K562 (cell line): ENCODE data around the gene CARD9. TPM values are rescaled to one million over a fixed set of nuclear protein-coding genes. Genes with fewer than 3 reads are reported as not detected.

ENCODE experiments used
- CBX8 ChIP-seq: fragments of 200-600 bp; sonication (generic); IDR thresholded peaks from 2 replicates; pipeline ENCODE4 v1.6.1; 2012; ENCODE audit warnings: borderline replicate concordance, mixed run types, low read depth, mild to moderate bottlenecking, moderate library complexity, mixed read lengths, low read length, control low read depth, inconsistent platforms; ENCODE audit not compliant: poor library complexity, severe bottlenecking; ENCODE audit errors: extremely low read depth
- GATAD2B ChIP-seq: fragments of 450-650 bp; IDR thresholded peaks from 2 replicates; pipeline ENCODE4 v1.6.1; 2017; ENCODE audit warnings: mild to moderate bottlenecking, borderline replicate concordance
- NFE2 ChIP-seq: IDR thresholded peaks from 2 replicates; pipeline ENCODE4 v1.6.1; 2014; ENCODE audit warnings: antibody characterized with exemption, low read depth
- NR2F6 ChIP-seq: fragments of 450-650 bp; formaldehyde crosslinking; IDR thresholded peaks from 2 replicates; pipeline ENCODE4 v1.4.0; 2020; ENCODE audit warnings: mild to moderate bottlenecking
- RNF219 ChIP-seq: fragments of 250-450 bp; sonication (Bioruptor Pico); IDR thresholded peaks from 2 replicates; pipeline ENCODE4 v1.5.0; 2022; ENCODE audit warnings: mild to moderate bottlenecking
- SIN3A ChIP-seq, 2 experiments: fragments of 150-350 bp in 1 of 2; IDR thresholded peaks; 2 replicates each; pipeline ENCODE4 v1.6.1; 2011 to 2016; ENCODE audit warnings: borderline replicate concordance in 2 of 2, low read depth in 2 of 2, low read length in 2 of 2, mild to moderate bottlenecking in 2 of 2, moderate library complexity in 2 of 2; ENCODE audit not compliant: control insufficient read depth in 1 of 2
- XRCC5 ChIP-seq: fragments of 200-400 bp; formaldehyde crosslinking; IDR thresholded peaks from 2 replicates; pipeline ENCODE4 v1.6.1; 2017; ENCODE audit warnings: low read depth, mild to moderate bottlenecking, low read length
- polyA plus RNA-seq, 8 experiments: library from polyadenylated mRNA; depleted of rRNA in 4 of 8; stranded (reverse) in 5 of 8; unstranded in 3 of 8; fragments of >200 nt; fragmentation: Nextera tagmentation in 2 of 8; fragmentation: Illumina TruSeq in 1 of 8; extraction: Ambion mirVana in 2 of 8; extraction: Trizol in 1 of 8; gene quantifications; 2 replicates each; pipeline versions ENCODE4 v1.2.1 to v1.2.3, GENCODE V29; 2011 to 2014; ENCODE audit warnings: inconsistent platforms in 1 of 8, missing spikeins in 1 of 8
- total RNA-seq, 7 experiments: library from RNA; depleted of rRNA in 6 of 7; stranded (reverse); fragments of >200 nt in 6 of 7; fragmentation: Illumina TruSeq in 2 of 7; extraction: Trizol in 2 of 7; gene quantifications; 2 replicates each; pipeline versions ENCODE4 v1.2.1 to v1.2.3, GENCODE V29; 2011 to 2021; ENCODE audit warnings: low replicate concordance in 1 of 7
- TF ChIP-seq, protein P1 (sequence below), 3 experiments: fragments of 200-800 bp in 1 of 3; sonication (Bioruptor generic) in 1 of 3; sonication (generic) in 1 of 3; formaldehyde crosslinking in 1 of 3; IDR thresholded peaks; 2 replicates each; pipeline versions ENCODE4 v1.6.1 to v1.8.0; 2016 to 2022; ENCODE audit warnings: mild to moderate bottlenecking in 2 of 3, missing compliant biosample characterization in 2 of 3, missing genetic modification characterization in 2 of 3, missing genetic modification reagents in 1 of 3
- TF ChIP-seq, protein P2 (sequence below): fragments of 200-600 bp; sonication (generic); IDR thresholded peaks from one replicate; pipeline ENCODE4 v1.6.1; 2012; ENCODE audit warnings: mild to moderate bottlenecking, low read depth, low read length, inconsistent platforms

CARD9 gene
- total and polyA plus RNA-seq, 9 of the 15 experiments (the other 6 are each of a cell fraction or from before 2014, with no cell fraction given), result 1.7 to 53.0 (median 9.7) TPM

DNA sequence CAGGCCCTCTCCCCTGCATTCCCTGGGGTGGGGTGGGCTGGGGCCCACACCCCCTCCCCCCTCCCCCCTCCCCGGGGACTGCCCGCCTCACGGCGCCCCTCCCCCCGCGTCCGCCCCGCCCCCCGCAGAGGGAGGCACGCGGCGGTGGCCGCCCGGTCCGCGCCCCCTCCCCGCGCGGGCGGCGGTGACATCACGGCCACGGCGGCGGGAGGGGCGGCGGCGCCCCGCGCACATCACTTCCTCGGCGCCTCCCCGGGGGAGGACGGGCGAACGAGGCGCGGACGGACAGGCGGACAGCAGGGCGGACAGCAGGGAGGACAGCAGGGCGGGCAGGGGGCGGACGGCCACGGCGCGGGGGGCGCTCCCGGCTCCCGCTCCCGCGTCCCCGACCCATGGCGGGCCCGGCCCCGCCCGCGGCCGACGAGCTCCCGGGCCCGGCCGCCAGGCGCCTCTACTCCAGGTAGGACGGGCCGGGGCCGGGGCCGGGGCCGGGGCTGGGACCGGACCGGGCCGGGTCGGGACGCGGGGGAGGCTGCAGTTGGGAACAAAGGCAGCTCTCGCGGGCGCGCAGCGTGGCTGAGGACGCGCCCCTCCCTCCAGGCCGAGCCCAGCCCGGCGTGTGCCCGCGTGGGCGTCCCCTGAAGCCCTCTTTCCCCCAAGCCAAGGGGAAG lies 46.0 kb downstream of the CARD9 start, which contains the start of gene GPSM1 (continued):
- TF ChIP-seq RNF219 (no peak), GATAD2B (peak; percentile 84), CBX8 (no peak), SIN3A (IDR thresholded peaks at IDR 0.05; ENCODE audit: borderline replicate concordance in 2 of 2, control insufficient read depth in 1 of 2, low read depth in 2 of 2, low read length in 2 of 2) (peak in 1 of 2 experiments; percentile 62; a peak in 1 of 4 replicates), NR2F6 (CRISPR knock-in tag) (no peak), NFE2 (no peak), XRCC5 (no peak)
- TF ChIP-seq, protein P1, sequence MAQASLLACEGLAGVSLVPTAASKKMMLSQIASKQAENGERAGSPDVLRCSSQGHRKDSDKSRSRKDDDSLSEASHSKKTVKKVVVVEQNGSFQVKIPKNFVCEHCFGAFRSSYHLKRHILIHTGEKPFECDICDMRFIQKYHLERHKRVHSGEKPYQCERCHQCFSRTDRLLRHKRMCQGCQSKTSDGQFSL (CRISPR knock-in tag; IDR thresholded peaks at IDR 0.05), result no peak
- TF ChIP-seq, protein P1 (tag; IDR thresholded peaks at IDR 0.05), result no peak
- TF ChIP-seq, protein P2, sequence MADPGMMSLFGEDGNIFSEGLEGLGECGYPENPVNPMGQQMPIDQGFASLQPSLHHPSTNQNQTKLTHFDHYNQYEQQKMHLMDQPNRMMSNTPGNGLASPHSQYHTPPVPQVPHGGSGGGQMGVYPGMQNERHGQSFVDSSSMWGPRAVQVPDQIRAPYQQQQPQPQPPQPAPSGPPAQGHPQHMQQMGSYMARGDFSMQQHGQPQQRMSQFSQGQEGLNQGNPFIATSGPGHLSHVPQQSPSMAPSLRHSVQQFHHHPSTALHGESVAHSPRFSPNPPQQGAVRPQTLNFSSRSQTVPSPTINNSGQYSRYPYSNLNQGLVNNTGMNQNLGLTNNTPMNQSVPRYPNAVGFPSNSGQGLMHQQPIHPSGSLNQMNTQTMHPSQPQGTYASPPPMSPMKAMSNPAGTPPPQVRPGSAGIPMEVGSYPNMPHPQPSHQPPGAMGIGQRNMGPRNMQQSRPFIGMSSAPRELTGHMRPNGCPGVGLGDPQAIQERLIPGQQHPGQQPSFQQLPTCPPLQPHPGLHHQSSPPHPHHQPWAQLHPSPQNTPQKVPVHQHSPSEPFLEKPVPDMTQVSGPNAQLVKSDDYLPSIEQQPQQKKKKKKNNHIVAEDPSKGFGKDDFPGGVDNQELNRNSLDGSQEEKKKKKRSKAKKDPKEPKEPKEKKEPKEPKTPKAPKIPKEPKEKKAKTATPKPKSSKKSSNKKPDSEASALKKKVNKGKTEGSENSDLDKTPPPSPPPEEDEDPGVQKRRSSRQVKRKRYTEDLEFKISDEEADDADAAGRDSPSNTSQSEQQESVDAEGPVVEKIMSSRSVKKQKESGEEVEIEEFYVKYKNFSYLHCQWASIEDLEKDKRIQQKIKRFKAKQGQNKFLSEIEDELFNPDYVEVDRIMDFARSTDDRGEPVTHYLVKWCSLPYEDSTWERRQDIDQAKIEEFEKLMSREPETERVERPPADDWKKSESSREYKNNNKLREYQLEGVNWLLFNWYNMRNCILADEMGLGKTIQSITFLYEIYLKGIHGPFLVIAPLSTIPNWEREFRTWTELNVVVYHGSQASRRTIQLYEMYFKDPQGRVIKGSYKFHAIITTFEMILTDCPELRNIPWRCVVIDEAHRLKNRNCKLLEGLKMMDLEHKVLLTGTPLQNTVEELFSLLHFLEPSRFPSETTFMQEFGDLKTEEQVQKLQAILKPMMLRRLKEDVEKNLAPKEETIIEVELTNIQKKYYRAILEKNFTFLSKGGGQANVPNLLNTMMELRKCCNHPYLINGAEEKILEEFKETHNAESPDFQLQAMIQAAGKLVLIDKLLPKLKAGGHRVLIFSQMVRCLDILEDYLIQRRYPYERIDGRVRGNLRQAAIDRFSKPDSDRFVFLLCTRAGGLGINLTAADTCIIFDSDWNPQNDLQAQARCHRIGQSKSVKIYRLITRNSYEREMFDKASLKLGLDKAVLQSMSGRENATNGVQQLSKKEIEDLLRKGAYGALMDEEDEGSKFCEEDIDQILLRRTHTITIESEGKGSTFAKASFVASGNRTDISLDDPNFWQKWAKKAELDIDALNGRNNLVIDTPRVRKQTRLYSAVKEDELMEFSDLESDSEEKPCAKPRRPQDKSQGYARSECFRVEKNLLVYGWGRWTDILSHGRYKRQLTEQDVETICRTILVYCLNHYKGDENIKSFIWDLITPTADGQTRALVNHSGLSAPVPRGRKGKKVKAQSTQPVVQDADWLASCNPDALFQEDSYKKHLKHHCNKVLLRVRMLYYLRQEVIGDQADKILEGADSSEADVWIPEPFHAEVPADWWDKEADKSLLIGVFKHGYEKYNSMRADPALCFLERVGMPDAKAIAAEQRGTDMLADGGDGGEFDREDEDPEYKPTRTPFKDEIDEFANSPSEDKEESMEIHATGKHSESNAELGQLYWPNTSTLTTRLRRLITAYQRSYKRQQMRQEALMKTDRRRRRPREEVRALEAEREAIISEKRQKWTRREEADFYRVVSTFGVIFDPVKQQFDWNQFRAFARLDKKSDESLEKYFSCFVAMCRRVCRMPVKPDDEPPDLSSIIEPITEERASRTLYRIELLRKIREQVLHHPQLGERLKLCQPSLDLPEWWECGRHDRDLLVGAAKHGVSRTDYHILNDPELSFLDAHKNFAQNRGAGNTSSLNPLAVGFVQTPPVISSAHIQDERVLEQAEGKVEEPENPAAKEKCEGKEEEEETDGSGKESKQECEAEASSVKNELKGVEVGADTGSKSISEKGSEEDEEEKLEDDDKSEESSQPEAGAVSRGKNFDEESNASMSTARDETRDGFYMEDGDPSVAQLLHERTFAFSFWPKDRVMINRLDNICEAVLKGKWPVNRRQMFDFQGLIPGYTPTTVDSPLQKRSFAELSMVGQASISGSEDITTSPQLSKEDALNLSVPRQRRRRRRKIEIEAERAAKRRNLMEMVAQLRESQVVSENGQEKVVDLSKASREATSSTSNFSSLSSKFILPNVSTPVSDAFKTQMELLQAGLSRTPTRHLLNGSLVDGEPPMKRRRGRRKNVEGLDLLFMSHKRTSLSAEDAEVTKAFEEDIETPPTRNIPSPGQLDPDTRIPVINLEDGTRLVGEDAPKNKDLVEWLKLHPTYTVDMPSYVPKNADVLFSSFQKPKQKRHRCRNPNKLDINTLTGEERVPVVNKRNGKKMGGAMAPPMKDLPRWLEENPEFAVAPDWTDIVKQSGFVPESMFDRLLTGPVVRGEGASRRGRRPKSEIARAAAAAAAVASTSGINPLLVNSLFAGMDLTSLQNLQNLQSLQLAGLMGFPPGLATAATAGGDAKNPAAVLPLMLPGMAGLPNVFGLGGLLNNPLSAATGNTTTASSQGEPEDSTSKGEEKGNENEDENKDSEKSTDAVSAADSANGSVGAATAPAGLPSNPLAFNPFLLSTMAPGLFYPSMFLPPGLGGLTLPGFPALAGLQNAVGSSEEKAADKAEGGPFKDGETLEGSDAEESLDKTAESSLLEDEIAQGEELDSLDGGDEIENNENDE, result no peak
